ENCODE measurements around the gene SCP2. TPM values are rescaled to one million over a fixed set of nuclear protein-coding genes. Genes with fewer than 3 reads are reported as not detected.

The SCP2 gene
- total RNA-seq, 4 donors from 2014 or later: 114 to 311 (median 223) TPM

DNA sequence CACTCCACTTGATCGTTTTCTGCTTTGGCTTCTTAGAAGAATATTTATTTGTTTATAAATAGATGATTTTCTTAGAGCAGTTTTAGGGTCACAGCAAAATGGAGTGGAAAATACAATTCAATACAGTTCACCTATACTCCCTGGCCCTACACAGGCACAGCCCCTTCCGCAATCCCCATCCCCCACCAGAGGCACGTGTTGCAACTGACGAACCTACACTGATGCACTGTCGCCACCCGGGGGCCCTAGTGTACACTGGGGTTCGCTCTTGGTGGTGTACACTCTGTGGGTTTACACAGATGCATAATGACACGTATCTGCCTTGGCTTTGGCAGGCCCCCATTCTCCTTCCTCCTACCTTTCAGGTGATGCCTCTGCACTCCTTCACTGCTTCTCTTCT, 13.5 kb upstream of the SCP2 start:
- H3K27me3 ChIP-seq: no peaks in the 10 kb centered on the region
- in situ Hi-C loops (cut with MboI; ENCODE audit: low pct_ligation_motif_present in 1 of 4, low pct_unique_long_range_greater_than_20kb in 1 of 4, low sequenced_read_pairs in 3 of 4) (loop anchor here in 1 of 4 donors (25.0 kb wide), 1 partner anchor 274 kb away; the partner anchor contains the start of gene CPT2), intact Hi-C loops (cut with DNase I; ENCODE audit: low total_unique reads) (loop anchor here (10.0 kb wide), 1 partner anchor 271 kb away; no protein-coding TSS in a partner anchor)
- no peak overlapping the region for H3K27ac ChIP-seq
- TF ChIP-seq POLR2AphosphoS5 (IDR thresholded peaks at IDR 0.05) (no peak), EP300 (IDR thresholded peaks at IDR 0.05; ENCODE audit: low read depth) (no peak), POLR2A (IDR thresholded peaks at IDR 0.05) (no peak)
- TF ChIP-seq, protein P1, sequence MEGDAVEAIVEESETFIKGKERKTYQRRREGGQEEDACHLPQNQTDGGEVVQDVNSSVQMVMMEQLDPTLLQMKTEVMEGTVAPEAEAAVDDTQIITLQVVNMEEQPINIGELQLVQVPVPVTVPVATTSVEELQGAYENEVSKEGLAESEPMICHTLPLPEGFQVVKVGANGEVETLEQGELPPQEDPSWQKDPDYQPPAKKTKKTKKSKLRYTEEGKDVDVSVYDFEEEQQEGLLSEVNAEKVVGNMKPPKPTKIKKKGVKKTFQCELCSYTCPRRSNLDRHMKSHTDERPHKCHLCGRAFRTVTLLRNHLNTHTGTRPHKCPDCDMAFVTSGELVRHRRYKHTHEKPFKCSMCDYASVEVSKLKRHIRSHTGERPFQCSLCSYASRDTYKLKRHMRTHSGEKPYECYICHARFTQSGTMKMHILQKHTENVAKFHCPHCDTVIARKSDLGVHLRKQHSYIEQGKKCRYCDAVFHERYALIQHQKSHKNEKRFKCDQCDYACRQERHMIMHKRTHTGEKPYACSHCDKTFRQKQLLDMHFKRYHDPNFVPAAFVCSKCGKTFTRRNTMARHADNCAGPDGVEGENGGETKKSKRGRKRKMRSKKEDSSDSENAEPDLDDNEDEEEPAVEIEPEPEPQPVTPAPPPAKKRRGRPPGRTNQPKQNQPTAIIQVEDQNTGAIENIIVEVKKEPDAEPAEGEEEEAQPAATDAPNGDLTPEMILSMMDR (IDR thresholded peaks at IDR 0.05): no peak
- no peak for DNase-seq
- H3K4me3 ChIP-seq: no peak overlapping the region
- no peaks in the 10 kb centered on the region for H3K9me3 ChIP-seq
- H3K36me3 ChIP-seq: no peaks in the 10 kb centered on the region
- no peaks in the 10 kb centered on the region for H3K4me1 ChIP-seq
- WGBS, 2 donors (ENCODE audit: low coverage in 1 of 2): 67 to 83% methylated on average over 3 to 8 of the region's 8 CpGs

DNA sequence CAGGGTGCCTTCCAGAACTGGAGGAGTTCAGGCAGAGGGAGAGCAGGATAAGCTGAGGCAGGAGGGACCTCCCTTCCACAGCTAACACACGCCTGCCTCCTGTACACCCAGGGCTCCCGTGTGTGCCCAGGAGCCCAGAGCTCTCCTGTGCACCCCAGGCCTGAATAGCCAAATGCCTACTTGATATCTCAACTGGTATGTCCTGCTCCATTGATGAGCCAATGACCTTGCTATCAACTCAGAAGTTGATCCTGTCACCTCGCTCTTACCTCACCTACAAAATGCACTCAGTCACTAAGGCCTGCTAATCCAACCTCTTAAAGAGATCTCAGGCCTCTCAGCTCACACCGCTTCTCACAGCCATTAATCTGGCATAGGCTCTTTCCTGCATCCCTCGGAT, 12.6 kb upstream of the SCP2 start:
- no peak for DNase-seq
- Histone ChIP-seq H3K36me3 (no peaks in the 10 kb centered on the region), H3K9me3 (no peaks in the 10 kb centered on the region), H3K27ac (no peak overlapping the region), H3K27me3 (no peaks in the 10 kb centered on the region), H3K4me3 (no peak overlapping the region), H3K4me1 (no peaks in the 10 kb centered on the region)
- 83 to 91% methylated on average over 1 to 5 of the region's 5 CpGs for WGBS, 2 donors (ENCODE audit: low coverage in 1 of 2)
- no peak for TF ChIP-seq EP300 (IDR thresholded peaks at IDR 0.05; ENCODE audit: low read depth)
- TF ChIP-seq POLR2A (IDR thresholded peaks at IDR 0.05): no peak
- TF ChIP-seq, protein P1 (IDR thresholded peaks at IDR 0.05): no peak
- no peak for TF ChIP-seq POLR2AphosphoS5 (IDR thresholded peaks at IDR 0.05)
- intact Hi-C loops (cut with DNase I; ENCODE audit: low total_unique reads) (loop anchor here (10.0 kb wide), 1 partner anchor 270 kb away; no protein-coding TSS in a partner anchor), in situ Hi-C loops (cut with MboI; ENCODE audit: low pct_ligation_motif_present in 1 of 4, low pct_unique_long_range_greater_than_20kb in 1 of 4, low sequenced_read_pairs in 3 of 4) (loop anchor here in 1 of 4 donors (25.0 kb wide), 1 partner anchor 273 kb away; the partner anchor contains the start of gene CPT2)

DNA sequence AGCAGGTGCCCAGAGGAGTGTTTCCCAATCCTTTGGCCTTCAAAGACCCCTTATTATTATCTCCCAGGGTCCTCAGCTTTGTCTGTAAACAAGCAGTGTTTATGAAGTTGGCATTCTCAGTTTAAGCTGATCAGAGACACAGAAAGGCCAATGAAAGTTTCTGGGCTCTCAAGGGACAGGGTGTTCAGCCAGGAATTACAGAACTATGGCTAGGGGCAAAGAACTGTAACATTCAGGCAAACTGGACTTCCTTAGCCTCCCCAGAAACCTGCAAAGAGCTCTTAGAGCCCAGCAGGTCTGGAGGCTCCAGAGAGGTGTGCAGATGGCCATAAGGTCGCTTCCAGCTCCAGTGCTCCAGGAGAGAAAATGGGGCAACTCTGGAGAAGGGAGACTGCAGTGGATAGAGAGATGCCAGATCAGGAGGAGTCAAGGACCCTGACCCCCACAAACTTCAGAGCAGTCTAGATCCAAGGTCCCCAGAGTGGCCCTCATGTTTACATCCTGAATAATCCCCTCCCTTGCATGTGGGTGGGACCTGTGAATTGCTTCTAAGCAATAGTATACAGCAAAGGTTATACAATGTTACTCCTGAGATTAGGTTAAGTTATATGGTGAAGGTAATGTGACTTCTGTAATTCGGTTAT, 11.7 kb upstream of the SCP2 start:
- Histone ChIP-seq H3K36me3 (no peaks in the 10 kb centered on the region), H3K27me3 (no peaks in the 10 kb centered on the region), H3K4me3 (no peak overlapping the region), H3K9me3 (no peaks in the 10 kb centered on the region), H3K27ac (no peak overlapping the region), H3K4me1 (peaks cover 0 to 3% (median 0%) of the 10 kb centered on the region in 4 donors)
- TF ChIP-seq POLR2A (IDR thresholded peaks at IDR 0.05): no peak
- no peak for TF ChIP-seq POLR2AphosphoS5 (IDR thresholded peaks at IDR 0.05)
- no peak for TF ChIP-seq EP300 (IDR thresholded peaks at IDR 0.05; ENCODE audit: low read depth)
- DNase-seq: no peak
- 91% methylated on average over 2 of the region's 2 CpGs; no CpG with 5 or more reads in 1 of the 2 donors for WGBS, 2 donors (ENCODE audit: low coverage in 1 of 2)
- in situ Hi-C loops (cut with MboI; ENCODE audit: low pct_ligation_motif_present in 1 of 4, low pct_unique_long_range_greater_than_20kb in 1 of 4, low sequenced_read_pairs in 3 of 4): loop anchor here in 1 of 4 donors (25.0 kb wide), 1 partner anchor 272 kb away; the partner anchor contains the start of gene CPT2
- intact Hi-C loops (cut with DNase I; ENCODE audit: low total_unique reads): loop anchor here (10.0 kb wide), 1 partner anchor 269 kb away; no protein-coding TSS in a partner anchor

DNA sequence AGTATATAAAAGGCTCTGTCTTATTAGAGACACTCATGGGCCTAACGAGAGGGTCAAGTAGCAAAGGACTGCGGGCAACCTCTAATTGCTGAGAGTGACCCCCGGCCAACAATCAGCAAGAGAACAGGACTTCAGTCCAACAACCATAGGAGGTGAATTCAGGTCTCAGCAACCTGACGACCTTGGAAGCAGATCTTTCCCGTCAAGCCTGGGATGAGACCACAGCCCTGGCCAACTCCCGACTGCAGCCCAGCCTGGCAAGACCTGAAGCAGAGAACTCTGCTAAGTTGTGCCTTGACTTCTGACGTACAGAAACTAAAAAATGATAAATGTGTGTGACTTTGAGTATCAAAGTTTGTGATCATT, 11.2 kb upstream of the SCP2 start:
- TF ChIP-seq POLR2A (IDR thresholded peaks at IDR 0.05) (no peak), EP300 (IDR thresholded peaks at IDR 0.05; ENCODE audit: low read depth) (no peak), POLR2AphosphoS5 (IDR thresholded peaks at IDR 0.05) (no peak)
- TF ChIP-seq, protein P1 (IDR thresholded peaks at IDR 0.05): no peak
- Histone ChIP-seq H3K4me1 (peaks cover 0 to 8% (median 0%) of the 10 kb centered on the region in 4 donors), H3K27me3 (no peaks in the 10 kb centered on the region), H3K4me3 (no peak overlapping the region), H3K36me3 (no peaks in the 10 kb centered on the region), H3K9me3 (no peaks in the 10 kb centered on the region), H3K27ac (no peak overlapping the region)
- in situ Hi-C loops (cut with MboI; ENCODE audit: low pct_ligation_motif_present in 1 of 4, low pct_unique_long_range_greater_than_20kb in 1 of 4, low sequenced_read_pairs in 3 of 4): loop anchor here in 1 of 4 donors (25.0 kb wide), 1 partner anchor 271 kb away; the partner anchor contains the start of gene CPT2
- DNase-seq: no peak
- WGBS, 2 donors (ENCODE audit: low coverage in 1 of 2): 88% methylated on average over 7 of the region's 7 CpGs; no CpG with 5 or more reads in 1 of the 2 donors
- intact Hi-C loops (cut with DNase I; ENCODE audit: low total_unique reads): loop anchor here (10.0 kb wide), 1 partner anchor 269 kb away; no protein-coding TSS in a partner anchor
